Testis (tissue), 2 donors: ENCODE data around the gene FURIN.

ENCODE experiments used
- CTCF ChIP-seq, 3 experiments: fragments of 450-650 bp in 2 of 3; fragments of 200-600 bp in 1 of 3; sonication (generic) in 1 of 3; IDR thresholded peaks; one replicate each; pipeline ENCODE4 v1.5.1; 2016 to 2019; ENCODE audit warnings: antibody characterized with exemption in 3 of 3, mild to moderate bottlenecking in 2 of 3, moderate library complexity in 1 of 3
- POLR2A ChIP-seq: fragments of 450-650 bp; IDR thresholded peaks from one replicate; pipeline ENCODE4 v1.6.1; 2017; ENCODE audit warnings: antibody characterized with exemption, mild to moderate bottlenecking, moderate library complexity

DNA sequence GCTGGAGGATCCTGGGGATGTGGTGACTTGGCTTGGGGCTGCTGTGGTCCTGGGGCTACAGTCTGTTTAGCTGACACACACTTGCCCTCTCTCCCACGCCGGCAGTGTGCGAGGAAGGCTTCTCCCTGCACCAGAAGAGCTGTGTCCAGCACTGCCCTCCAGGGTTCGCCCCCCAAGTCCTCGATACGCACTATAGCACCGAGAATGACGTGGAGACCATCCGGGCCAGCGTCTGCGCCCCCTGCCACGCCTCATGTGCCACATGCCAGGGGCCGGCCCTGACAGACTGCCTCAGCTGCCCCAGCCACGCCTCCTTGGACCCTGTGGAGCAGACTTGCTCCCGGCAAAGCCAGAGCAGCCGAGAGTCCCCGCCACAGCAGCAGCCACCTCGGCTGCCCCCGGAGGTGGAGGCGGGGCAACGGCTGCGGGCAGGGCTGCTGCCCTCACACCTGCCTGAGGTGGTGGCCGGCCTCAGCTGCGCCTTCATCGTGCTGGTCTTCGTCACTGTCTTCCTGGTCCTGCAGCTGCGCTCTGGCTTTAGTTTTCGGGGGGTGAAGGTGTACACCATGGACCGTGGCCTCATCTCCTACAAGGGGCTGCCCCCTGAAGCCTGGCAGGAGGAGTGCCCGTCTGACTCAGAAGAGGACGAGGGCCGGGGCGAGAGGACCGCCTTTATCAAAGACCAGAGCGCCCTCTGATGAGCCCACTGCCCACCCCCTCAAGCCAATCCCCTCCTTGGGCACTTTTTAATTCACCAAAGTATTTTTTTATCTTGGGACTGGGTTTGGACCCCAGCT is 13.0 kb downstream of the FURIN start:
- TF ChIP-seq CTCF (IDR thresholded peaks at IDR 0.05): no peak
- no peak for TF ChIP-seq POLR2A
